GM06990 (cell line): Measurements from ENCODE around the gene MYRF.

Experiments used
- DNase-seq: peaks from one replicate; pipeline ENCODE4 v3.0.0-alpha.2; 2011; ENCODE audit not compliant: insufficient read length; ENCODE audit errors: extremely low read depth
- H3K27me3 ChIP-seq: replicated peaks from 2 replicates; pipeline ENCODE4 v1.6.0; 2011; ENCODE audit warnings: low read length; ENCODE audit not compliant: control insufficient read depth, insufficient read depth
- H3K36me3 ChIP-seq: 2 replicates; pipeline ENCODE4 v1.5.1; 2011; ENCODE audit warnings: low read length; ENCODE audit not compliant: control insufficient read depth, insufficient read depth
- H3K4me3 ChIP-seq: replicated peaks from 2 replicates; pipeline ENCODE4 v1.5.1; 2011; ENCODE audit warnings: low read depth, mild to moderate bottlenecking, control low read depth, low read length
- TF ChIP-seq, protein P1 (sequence below): IDR thresholded peaks from 2 replicates; pipeline ENCODE4 v1.5.1; 2011; ENCODE audit warnings: low read length, control low read depth, mild to moderate bottlenecking, inconsistent platforms; ENCODE audit not compliant: insufficient read depth, poor library complexity, severe bottlenecking

Gene MYRF

DNA sequence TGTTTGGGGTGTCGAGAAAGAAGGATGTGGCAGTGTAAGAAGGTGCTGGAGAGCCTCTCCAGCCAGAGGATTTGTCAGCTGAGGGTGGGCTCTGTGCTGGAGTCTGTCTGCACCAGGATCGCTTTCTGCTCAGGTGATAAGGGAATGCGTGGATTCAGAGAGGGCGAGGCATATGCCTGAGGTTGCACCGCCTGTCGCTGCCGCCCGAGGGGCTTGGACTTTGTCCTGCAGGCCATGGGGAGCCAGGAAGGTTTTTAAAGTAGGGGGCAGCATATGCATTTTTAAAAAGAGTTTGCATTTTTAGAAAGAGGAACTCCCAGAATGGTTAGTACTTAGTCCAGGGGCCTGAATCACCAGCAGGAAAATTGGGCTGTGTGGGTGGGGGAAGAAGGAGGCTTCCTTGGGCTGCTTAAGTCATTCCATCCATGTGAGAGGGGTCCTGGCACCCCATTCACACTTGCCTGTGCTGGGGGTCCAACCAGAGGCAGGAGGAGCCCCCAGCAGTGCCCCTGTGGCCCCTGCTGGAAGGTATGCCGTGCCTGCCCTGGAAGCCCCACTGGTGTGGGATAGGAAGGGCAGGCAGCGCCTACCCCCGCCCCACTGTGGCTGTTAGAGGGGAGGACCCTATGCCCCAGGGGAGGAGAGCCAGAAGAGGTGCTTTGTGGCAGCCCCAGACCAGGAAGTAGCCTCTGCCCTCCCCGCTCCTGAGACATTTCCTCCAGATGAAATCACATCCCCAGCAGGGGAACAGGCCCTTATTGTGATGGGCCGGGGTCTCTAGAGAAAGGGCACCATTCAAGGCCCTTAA is 35.8 kb upstream of the MYRF start:
- Histone ChIP-seq H3K4me3 (no peak overlapping the region), H3K27me3 (no peaks in the 10 kb centered on the region), H3K36me3 (no peaks in the 10 kb centered on the region)
- no peak for DNase-seq
- TF ChIP-seq, protein P1, sequence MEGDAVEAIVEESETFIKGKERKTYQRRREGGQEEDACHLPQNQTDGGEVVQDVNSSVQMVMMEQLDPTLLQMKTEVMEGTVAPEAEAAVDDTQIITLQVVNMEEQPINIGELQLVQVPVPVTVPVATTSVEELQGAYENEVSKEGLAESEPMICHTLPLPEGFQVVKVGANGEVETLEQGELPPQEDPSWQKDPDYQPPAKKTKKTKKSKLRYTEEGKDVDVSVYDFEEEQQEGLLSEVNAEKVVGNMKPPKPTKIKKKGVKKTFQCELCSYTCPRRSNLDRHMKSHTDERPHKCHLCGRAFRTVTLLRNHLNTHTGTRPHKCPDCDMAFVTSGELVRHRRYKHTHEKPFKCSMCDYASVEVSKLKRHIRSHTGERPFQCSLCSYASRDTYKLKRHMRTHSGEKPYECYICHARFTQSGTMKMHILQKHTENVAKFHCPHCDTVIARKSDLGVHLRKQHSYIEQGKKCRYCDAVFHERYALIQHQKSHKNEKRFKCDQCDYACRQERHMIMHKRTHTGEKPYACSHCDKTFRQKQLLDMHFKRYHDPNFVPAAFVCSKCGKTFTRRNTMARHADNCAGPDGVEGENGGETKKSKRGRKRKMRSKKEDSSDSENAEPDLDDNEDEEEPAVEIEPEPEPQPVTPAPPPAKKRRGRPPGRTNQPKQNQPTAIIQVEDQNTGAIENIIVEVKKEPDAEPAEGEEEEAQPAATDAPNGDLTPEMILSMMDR = no peak

DNA sequence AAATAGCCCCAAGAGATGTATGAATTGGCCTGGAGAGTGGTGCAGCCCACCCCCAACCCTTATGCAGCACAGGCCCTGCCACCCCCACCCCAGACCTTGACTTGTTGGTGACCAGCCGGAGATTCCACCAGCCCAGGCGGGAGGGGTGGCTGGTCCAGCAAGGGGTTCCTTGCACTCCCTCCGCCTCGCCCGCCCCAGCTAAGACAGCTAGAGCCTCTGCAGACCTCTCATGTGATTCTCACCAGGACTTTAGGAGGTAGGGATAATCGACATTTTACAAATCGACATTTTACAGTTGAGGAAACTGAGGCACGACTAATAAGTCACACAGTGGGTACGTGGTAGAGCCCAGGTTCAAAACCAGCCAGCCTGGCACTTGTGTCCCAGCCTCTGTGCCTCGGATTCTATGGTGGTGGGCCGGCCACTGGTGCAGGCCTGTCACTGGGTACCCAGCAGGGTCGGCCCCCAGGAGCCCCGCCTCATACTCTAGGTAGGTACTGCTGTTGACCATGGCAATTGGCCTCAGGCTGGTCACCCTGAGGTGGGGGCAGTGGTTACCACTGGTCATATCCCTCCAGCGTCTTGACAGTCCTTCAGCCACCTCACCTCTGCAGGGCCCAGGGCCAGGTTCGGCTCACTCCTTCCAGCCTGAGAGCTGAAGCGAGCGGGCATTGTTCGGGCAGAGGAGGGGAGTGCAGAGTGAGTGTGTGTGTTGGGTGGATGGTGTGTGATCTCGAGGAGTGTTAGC is 35.0 kb upstream of the MYRF start:
- DNase-seq = no peak
- no peaks in the 10 kb centered on the region for H3K36me3 ChIP-seq
- H3K27me3 ChIP-seq = no peaks in the 10 kb centered on the region
- H3K4me3 ChIP-seq = no peak overlapping the region
- TF ChIP-seq, protein P1 = no peak

DNA sequence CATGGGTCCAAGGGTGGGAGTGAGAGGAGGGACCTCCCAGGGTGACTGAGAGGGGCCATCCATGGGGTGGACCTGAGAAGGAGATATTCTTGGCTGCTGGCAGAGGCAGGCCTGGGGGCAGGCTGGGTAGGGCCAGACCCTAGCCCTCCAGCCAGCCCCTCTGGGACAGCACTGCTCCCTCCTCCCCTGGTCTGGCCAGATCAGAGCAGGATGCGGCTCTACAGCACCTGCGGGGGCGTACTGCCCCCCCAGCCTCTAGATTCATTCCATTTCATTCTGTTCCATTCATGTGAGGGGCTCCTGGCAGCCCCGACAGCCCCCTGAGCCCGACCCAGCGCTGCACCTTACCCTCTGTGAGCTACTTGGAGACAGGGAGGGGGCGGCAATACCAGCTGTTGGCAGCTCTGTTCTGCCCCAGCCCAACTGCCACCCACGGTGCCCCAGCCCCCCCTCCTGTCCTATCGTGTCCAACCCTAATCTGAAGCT is 34.3 kb upstream of the MYRF start:
- H3K4me3 ChIP-seq = no peak overlapping the region
- TF ChIP-seq, protein P1 = no peak
- no peaks in the 10 kb centered on the region for H3K27me3 ChIP-seq
- H3K36me3 ChIP-seq = no peaks in the 10 kb centered on the region
- no peak for DNase-seq

DNA sequence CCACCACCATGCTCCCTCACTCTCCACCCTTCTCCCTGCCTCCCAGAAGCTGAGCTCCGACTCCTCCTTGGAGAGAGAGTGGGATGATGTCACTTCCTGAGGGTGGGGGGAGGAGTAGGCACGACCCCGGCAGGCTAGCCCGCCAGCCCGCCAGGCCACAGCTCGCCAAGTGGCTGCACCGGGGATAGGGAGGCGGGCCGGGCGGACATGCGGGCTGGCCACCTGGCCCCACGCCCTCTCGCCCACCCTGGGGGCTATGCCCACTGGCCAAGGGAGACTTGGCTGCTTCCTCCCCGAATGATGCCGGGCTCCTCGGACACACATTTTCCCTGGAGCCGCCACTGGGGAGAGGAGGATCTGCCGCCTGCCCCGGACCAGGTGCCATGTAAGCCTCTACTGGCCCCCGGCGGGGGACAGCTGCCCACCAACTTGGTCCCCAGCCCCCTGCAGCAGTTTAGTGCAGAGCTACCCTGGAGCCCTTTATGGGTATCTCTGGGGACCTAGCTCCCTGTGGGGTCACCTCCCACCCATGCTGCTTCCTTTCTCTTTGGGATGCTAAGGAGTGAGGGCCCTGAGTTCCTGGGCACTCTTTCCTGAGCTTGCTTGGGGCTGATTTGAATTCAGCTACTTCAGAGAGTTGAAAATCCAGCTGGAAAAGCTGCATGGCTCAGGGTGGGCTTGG is 33.7 kb upstream of the MYRF start:
- H3K27me3 ChIP-seq = no peaks in the 10 kb centered on the region
- DNase-seq = no peak
- no peak overlapping the region for H3K4me3 ChIP-seq
- no peaks in the 10 kb centered on the region for H3K36me3 ChIP-seq
- TF ChIP-seq, protein P1 = no peak

GRCh38 chr11:61719978-61720377 is 32.5 kb upstream of the MYRF start:
- no peak overlapping the region for H3K4me3 ChIP-seq
- no peaks in the 10 kb centered on the region for H3K27me3 ChIP-seq
- H3K36me3 ChIP-seq = no peaks in the 10 kb centered on the region
- DNase-seq = no peak
- TF ChIP-seq, protein P1 = no peak
